A673 (cell line): ENCODE data around the gene FAM118A. TPM values are rescaled to one million over a fixed set of nuclear protein-coding genes. Genes with fewer than 3 reads are reported as not detected.

Experiments
- BruUV-seq: library from RNA; stranded (reverse); fragments of 400-500 nt; replicated peaks from 2 replicates; lab custom pipeline; 2021; lab: Mats Ljungman, UMichigan
- CTCF ChIA-PET: fragments of 300-600 bp; sonication (Branson Sonifier 250); formaldehyde crosslinking; loops from one replicate; lab custom pipeline; 2022; ENCODE audit warnings: antibody characterized with exemption; lab: Charles Lee
- POLR2A ChIA-PET: fragments of 300-600 bp; sonication (Branson Sonifier 250); formaldehyde crosslinking; loops from one replicate; lab custom pipeline; 2022; ENCODE audit warnings: antibody characterized with exemption; ENCODE audit not compliant: low non-redundant PET; lab: Charles Lee
- DNase-seq: peaks from one replicate; pipeline ENCODE4 v3.0.0-alpha.2; 2015; ENCODE audit warnings: low spot score
- H3K27ac ChIP-seq: fragments of 200-600 bp; sonication (generic); 2 replicates; pipeline ENCODE4 v1.5.1; 2016; ENCODE audit warnings: mixed run types, low read depth, mild to moderate bottlenecking, mixed read lengths, antibody characterized with exemption, low read length; ENCODE audit not compliant: poor library complexity, severe bottlenecking
- H3K27me3 ChIP-seq: fragments of 200-600 bp; sonication (generic); replicated peaks from 2 replicates; pipeline ENCODE4 v1.6.1; 2017; ENCODE audit warnings: mixed run types, low read depth, mild to moderate bottlenecking, mixed read lengths, antibody characterized with exemption, low read length; ENCODE audit not compliant: insufficient read depth, poor library complexity
- H3K36me3 ChIP-seq: fragments of 200-600 bp; sonication (generic); 2 replicates; pipeline ENCODE4 v1.6.1; 2016; ENCODE audit warnings: mixed run types, mild to moderate bottlenecking, mixed read lengths, antibody characterized with exemption, low read length; ENCODE audit not compliant: insufficient read depth, poor library complexity, severe bottlenecking
- H3K4me1 ChIP-seq: fragments of 200-600 bp; sonication (generic); 2 replicates; pipeline ENCODE4 v1.6.1; 2017; ENCODE audit warnings: mixed run types, mild to moderate bottlenecking, mixed read lengths, antibody characterized with exemption, low read length; ENCODE audit not compliant: insufficient read depth, poor library complexity, severe bottlenecking
- H3K4me3 ChIP-seq: fragments of 200-600 bp; sonication (generic); 2 replicates; pipeline ENCODE4 v1.5.1; 2016; ENCODE audit warnings: low read depth, mixed run types, mild to moderate bottlenecking, mixed read lengths, low read length; ENCODE audit not compliant: poor library complexity, severe bottlenecking
- H3K9me3 ChIP-seq: fragments of 200-600 bp; sonication (generic); 2 replicates; pipeline ENCODE4 v1.6.1; 2016; ENCODE audit warnings: mixed run types, low read depth, mild to moderate bottlenecking, mixed read lengths, antibody characterized with exemption, low read length; ENCODE audit not compliant: poor library complexity, severe bottlenecking
- EZH2 ChIP-seq: fragments of 200-600 bp; sonication (generic); IDR thresholded peaks from 2 replicates; pipeline ENCODE4 v1.6.1; 2017; ENCODE audit warnings: borderline replicate concordance, low read depth, mild to moderate bottlenecking, mixed read lengths, antibody characterized with exemption, low read length; ENCODE audit not compliant: poor library complexity, severe bottlenecking
- intact Hi-C: fragments of 100-400 bp; cut with micrococcal nuclease; formaldehyde crosslinking; loops from one replicate; pipeline ENCODE4 v1.10.0; 2022; ENCODE audit not compliant: unreplicated experiment
- total RNA-seq: library from RNA; stranded (reverse); gene quantifications from 2 replicates; pipeline ENCODE4 v1.2.3, GENCODE V29; 2021
- TF ChIP-seq, protein P1 (sequence below): fragments of 300-800, 200-600 bp; sonication (generic); conservative IDR thresholded peaks from 2 replicates; pipeline ENCODE4 v1.5.1; 2017; ENCODE audit warnings: low read depth, mild to moderate bottlenecking, antibody characterized with exemption, low read length, moderate library complexity, mixed read lengths

The FAM118A gene
- total RNA-seq, 1 experiment from 2014 or later = 54.0 TPM

DNA sequence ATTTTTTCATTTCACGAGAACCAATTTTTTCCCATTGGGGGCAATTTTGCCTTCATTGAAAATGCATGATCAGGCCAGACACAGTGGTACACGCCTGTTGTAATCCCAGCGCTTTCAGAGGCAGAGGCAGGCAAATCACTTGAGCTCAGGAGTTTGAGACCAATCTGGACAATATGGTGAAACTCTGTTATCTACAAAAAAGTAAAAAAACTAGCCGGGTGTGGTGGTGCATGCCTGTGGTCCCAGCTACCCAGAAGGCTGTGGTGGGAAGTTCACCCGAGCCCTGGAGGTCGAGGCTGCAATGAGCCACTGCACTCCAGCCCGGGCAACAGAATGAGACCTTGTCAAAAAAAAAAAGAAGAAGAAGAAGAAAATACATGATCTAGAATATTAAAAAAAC is 44.2 kb upstream of the FAM118A start:
- POLR2A ChIA-PET = no interaction called here
- no peaks in the 10 kb centered on the region for H3K27me3 ChIP-seq
- peaks cover 11% of the 10 kb centered on the region for H3K4me1 ChIP-seq
- H3K36me3 ChIP-seq = no peaks in the 10 kb centered on the region
- CTCF ChIA-PET = no interaction called here
- H3K9me3 ChIP-seq = no peaks in the 10 kb centered on the region
- TF ChIP-seq, protein P1, sequence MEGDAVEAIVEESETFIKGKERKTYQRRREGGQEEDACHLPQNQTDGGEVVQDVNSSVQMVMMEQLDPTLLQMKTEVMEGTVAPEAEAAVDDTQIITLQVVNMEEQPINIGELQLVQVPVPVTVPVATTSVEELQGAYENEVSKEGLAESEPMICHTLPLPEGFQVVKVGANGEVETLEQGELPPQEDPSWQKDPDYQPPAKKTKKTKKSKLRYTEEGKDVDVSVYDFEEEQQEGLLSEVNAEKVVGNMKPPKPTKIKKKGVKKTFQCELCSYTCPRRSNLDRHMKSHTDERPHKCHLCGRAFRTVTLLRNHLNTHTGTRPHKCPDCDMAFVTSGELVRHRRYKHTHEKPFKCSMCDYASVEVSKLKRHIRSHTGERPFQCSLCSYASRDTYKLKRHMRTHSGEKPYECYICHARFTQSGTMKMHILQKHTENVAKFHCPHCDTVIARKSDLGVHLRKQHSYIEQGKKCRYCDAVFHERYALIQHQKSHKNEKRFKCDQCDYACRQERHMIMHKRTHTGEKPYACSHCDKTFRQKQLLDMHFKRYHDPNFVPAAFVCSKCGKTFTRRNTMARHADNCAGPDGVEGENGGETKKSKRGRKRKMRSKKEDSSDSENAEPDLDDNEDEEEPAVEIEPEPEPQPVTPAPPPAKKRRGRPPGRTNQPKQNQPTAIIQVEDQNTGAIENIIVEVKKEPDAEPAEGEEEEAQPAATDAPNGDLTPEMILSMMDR = no peak
- TF ChIP-seq EZH2 = no peak
- no peak overlapping the region for H3K27ac ChIP-seq
- DNase-seq = no peak
- intact Hi-C loops = loop anchor here (5.0 kb wide), 1 partner anchor 272 kb away; no protein-coding TSS in a partner anchor
- BruUV-seq = no TSS peak
- no peak overlapping the region for H3K4me3 ChIP-seq

DNA sequence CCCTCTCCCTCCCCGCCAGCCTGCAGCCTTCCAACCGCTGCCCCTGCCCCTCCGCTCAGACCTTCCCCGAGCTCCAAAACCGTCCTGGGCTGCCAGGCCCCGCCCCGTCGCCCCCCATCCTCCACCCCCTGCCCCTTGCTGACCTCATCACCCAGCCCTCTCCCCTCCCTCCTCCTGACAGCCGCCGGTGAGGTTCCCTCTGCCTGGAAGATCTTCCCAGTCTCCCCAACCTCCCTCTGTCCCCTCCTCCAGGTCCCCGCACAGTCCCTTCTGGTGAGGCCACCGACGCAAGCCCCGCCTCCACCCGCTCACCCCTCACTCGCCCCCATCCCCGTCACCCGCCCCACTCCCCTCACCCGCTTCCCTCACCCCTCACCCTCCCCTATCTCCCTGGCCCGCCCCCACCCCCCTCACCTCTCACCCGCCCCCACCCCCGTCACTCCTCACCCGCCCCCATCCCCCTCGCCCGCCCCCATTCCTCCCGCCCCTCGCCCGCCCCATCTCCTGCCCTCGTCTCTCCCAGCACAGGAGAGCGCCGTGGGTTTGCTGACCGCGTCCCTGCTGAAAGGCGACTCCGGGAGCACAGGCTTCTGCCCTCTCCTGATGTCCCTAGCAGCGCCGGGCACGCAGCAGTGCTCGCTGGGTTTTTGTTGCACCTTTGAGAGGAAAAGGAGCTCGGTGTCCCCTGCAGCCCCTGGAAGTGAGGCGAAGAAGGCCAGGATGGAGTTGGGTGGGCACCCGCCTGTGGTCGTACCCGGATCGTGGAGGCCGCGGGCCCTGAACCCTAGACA is 41.4 kb upstream of the FAM118A start:
- DNase-seq = no peak
- Histone ChIP-seq H3K9me3 (no peaks in the 10 kb centered on the region), H3K27ac (no peak overlapping the region), H3K27me3 (no peaks in the 10 kb centered on the region), H3K36me3 (no peaks in the 10 kb centered on the region), H3K4me3 (peak overlapping the region; percentile 63), H3K4me1 (peaks cover 11% of the 10 kb centered on the region)
- TF ChIP-seq, protein P1 = no peak
- TF ChIP-seq EZH2 = no peak
- intact Hi-C loops = loop anchor here (5.0 kb wide), 1 partner anchor 269 kb away; no protein-coding TSS in a partner anchor
- BruUV-seq = no TSS peak
- CTCF ChIA-PET = interaction anchor here (0.6 kb wide), 1 partner anchor 1286 kb away, joined by 3 read pairs; no protein-coding TSS in a partner anchor
- POLR2A ChIA-PET = interaction anchor here (0.7 kb wide), 1 partner anchor 335 kb away, joined by 4 read pairs; no protein-coding TSS in a partner anchor

DNA sequence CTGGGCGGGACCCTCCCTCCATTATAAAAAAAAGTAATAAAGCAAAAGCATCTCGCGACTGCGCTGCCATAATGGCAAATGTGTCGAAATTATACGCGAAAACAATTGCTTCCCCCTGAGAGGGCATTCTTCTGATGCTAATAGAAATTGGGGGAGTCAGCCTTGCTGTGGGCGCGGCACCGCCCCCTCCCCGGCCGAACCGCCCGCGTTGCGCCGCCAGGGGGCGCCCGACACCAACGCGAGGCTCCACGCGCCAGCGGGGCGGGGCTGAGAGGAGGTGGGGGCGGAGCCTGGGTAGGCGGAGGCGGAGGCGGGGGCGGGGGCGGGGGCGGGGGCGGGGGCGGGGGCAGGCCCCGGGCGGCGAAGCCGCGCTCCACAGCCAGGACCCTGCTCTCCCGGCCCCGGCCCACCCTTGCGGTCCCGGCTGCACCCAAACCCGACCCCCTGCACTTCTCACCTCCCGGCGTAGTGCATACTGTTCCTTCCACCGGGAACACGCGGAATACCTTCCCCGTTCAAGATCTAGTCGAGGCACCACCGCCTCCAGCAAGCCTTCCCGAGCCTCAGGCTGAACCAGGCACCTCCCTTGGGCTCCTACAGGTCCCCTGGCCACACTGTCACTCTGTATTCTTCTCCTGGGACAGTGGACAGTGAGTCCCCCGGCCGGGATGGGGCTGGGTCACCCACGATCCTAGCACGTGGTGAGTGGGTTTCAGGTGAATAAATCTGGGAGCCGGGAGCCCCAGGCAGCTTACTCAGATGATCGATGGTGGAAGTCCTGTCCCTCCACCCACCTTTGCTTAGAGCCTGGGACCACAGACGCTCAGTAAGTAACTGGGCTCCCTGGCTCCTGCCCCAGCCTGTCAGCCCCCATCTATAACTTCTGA is 40.5 kb upstream of the FAM118A start:
- CTCF ChIA-PET = interaction anchor here (0.6 kb wide), 1 partner anchor 1286 kb away, joined by 3 read pairs; no protein-coding TSS in a partner anchor
- intact Hi-C loops = loop anchor here (1.0 to 5.0 kb wide), 3 partner anchors 166 to 284 kb away; no protein-coding TSS in a partner anchor
- no TSS peak for BruUV-seq
- Histone ChIP-seq H3K27ac (no peak overlapping the region), H3K4me3 (peak overlapping the region; percentile 63), H3K9me3 (no peaks in the 10 kb centered on the region), H3K36me3 (no peaks in the 10 kb centered on the region), H3K27me3 (no peaks in the 10 kb centered on the region), H3K4me1 (peaks cover 11% of the 10 kb centered on the region)
- TF ChIP-seq EZH2 = no peak
- TF ChIP-seq, protein P1 = peak; percentile 68
- POLR2A ChIA-PET = no interaction called here
- peak; percentile 79 for DNase-seq
